H1 (cell line): Measurements from ENCODE around the gene LUC7L3.

Experiments
- BRCA1 ChIP-seq: IDR thresholded peaks from 2 replicates; pipeline ENCODE4 v1.6.1; 2012; ENCODE audit warnings: low read depth, low read length, improper control_type of control experiment
- CEBPB ChIP-seq: IDR thresholded peaks from 2 replicates; pipeline ENCODE4 v1.6.1; 2012; ENCODE audit warnings: low read depth, low read length
- CREB1 ChIP-seq: IDR thresholded peaks from 2 replicates; pipeline ENCODE4 v1.6.1; 2012; ENCODE audit warnings: inconsistent platforms
- CTCF ChIP-seq, 3 experiments: IDR thresholded peaks; 1 replicate in 2 of 3; 2 replicates in 1 of 3; pipeline versions ENCODE4 v1.5.1 to v1.6.1; 2011; ENCODE audit warnings: low read length in 3 of 3, mild to moderate bottlenecking in 3 of 3, inconsistent platforms in 2 of 3, low read depth in 1 of 3, moderate library complexity in 1 of 3; ENCODE audit not compliant: insufficient read depth in 1 of 3; ENCODE audit errors: control extremely low read depth in 1 of 3
- EP300 ChIP-seq, 2 experiments: IDR thresholded peaks; 1 replicate in 1 of 2; 2 replicates in 1 of 2; pipeline ENCODE4 v1.6.1; 2011 to 2012; ENCODE audit warnings: low read depth in 2 of 2, low read length in 2 of 2, mild to moderate bottlenecking in 2 of 2, borderline replicate concordance in 1 of 2, inconsistent platforms in 1 of 2, moderate library complexity in 1 of 2
- EZH2 ChIP-seq: fragments of 200-600 bp; sonication (generic); IDR thresholded peaks from 2 replicates; pipeline ENCODE4 v1.7.1; 2012; ENCODE audit warnings: low read depth, mild to moderate bottlenecking, moderate library complexity, low read length, inconsistent platforms; ENCODE audit not compliant: severe bottlenecking
- SP1 ChIP-seq: IDR thresholded peaks from 2 replicates; pipeline ENCODE4 v1.6.1; 2011; ENCODE audit warnings: low read depth, low read length
- TEAD4 ChIP-seq: IDR thresholded peaks from 2 replicates; pipeline ENCODE4 v1.6.1; 2012; ENCODE audit warnings: low read depth, low read length, inconsistent platforms, mixed read lengths
- ZNF274 ChIP-seq: IDR thresholded peaks from 2 replicates; pipeline ENCODE4 v1.7.0; 2012; ENCODE audit warnings: low read length, borderline replicate concordance; ENCODE audit errors: extremely low read depth

GRCh38 chr17:50758989-50759544 lies 39.7 kb downstream of the LUC7L3 start:
- TF ChIP-seq SP1 (no peak), CTCF (IDR thresholded peaks at IDR 0.05; ENCODE audit: control extremely low read depth in 1 of 3, insufficient read depth in 1 of 3, low read depth in 1 of 3, low read length in 3 of 3) (no peak), CEBPB (no peak), CREB1 (no peak), EZH2 (no peak), TEAD4 (no peak), EP300 (IDR thresholded peaks at IDR 0.05; ENCODE audit: borderline replicate concordance in 1 of 2, low read depth in 2 of 2, low read length in 2 of 2) (no peak), BRCA1 (no peak), ZNF274 (no peak)
